GM23338 (cell line): ENCODE measurements around the gene NRL. TPM values are rescaled to one million over a fixed set of nuclear protein-coding genes. Genes with fewer than 3 reads are reported as not detected.
A peak's percentile ranks its signal among the peaks of the same experiment; 100 is the strongest.

Source experiments
- ATAC-seq: fragments of 200-7000 bp; cut with Tn5 transposase; 3 replicates; pipeline ENCODE4 v1.9.1; 2020
- DNase-seq: peaks from one replicate; pipeline ENCODE4 v3.0.0-alpha.2; 2015; ENCODE audit warnings: low spot score
- H2AFZ ChIP-seq: fragments of 200-600 bp; sonication (generic); 2 replicates; pipeline ENCODE4 v1.8.0; 2016; ENCODE audit warnings: antibody characterized with exemption, mild to moderate bottlenecking, moderate library complexity
- H3F3A ChIP-seq: fragments of 200-600 bp; sonication (generic); replicated peaks from 2 replicates; pipeline ENCODE4 v1.8.0; 2017; ENCODE audit warnings: antibody characterized with exemption, mixed run types, low read depth
- H3K27ac ChIP-seq: fragments of 200-600 bp; sonication (generic); 2 replicates; pipeline ENCODE4 v1.6.1; 2016; ENCODE audit warnings: low read depth
- H3K27me3 ChIP-seq: fragments of 200-600 bp; sonication (generic); 2 replicates; pipeline ENCODE4 v1.8.0; 2016; ENCODE audit warnings: mild to moderate bottlenecking, mixed run types, moderate library complexity; ENCODE audit not compliant: insufficient read depth
- H3K36me3 ChIP-seq: fragments of 200-600 bp; sonication (generic); 2 replicates; pipeline ENCODE4 v1.8.0; 2016; ENCODE audit warnings: mild to moderate bottlenecking; ENCODE audit not compliant: insufficient read depth
- H3K4me1 ChIP-seq: fragments of 200-600 bp; sonication (generic); 2 replicates; pipeline ENCODE4 v1.8.0; 2016; ENCODE audit warnings: mild to moderate bottlenecking, moderate library complexity; ENCODE audit not compliant: insufficient read depth
- H3K4me2 ChIP-seq: fragments of 200-600 bp; sonication (generic); 2 replicates; pipeline ENCODE4 v1.7.1; 2017; ENCODE audit warnings: mixed run types
- H3K4me3 ChIP-seq: fragments of 200-600 bp; sonication (generic); 2 replicates; pipeline ENCODE4 v1.6.1; 2016; ENCODE audit warnings: mixed run types
- H3K79me2 ChIP-seq: fragments of 200-600 bp; sonication (generic); replicated peaks from 2 replicates; pipeline ENCODE4 v1.8.0; 2017; ENCODE audit warnings: mild to moderate bottlenecking; ENCODE audit not compliant: insufficient read depth
- H3K9me2 ChIP-seq: fragments of 200-600 bp; sonication (generic); 2 replicates; pipeline ENCODE4 v1.8.0; 2017; ENCODE audit not compliant: insufficient read depth
- H4K20me1 ChIP-seq: fragments of 200-600 bp; sonication (generic); replicated peaks from 2 replicates; pipeline ENCODE4 v1.8.0; 2017; ENCODE audit warnings: mild to moderate bottlenecking; ENCODE audit not compliant: insufficient read depth
- H3K27ac Mint-ChIP-seq: 2 replicates; pipeline ENCODE4 v1.8.0; 2020; ENCODE audit warnings: inconsistent platforms, mild to moderate bottlenecking, moderate library complexity, mixed read lengths
- H3K27me3 Mint-ChIP-seq: 3 replicates; pipeline ENCODE4 v1.8.0; 2022; ENCODE audit warnings: low read depth, mild to moderate bottlenecking, moderate library complexity, mixed read lengths, inconsistent platforms; ENCODE audit not compliant: insufficient read depth, poor library complexity
- H3K36me3 Mint-ChIP-seq: 3 replicates; pipeline ENCODE4 v1.8.0; 2021; ENCODE audit warnings: low read depth, mild to moderate bottlenecking, inconsistent platforms, moderate library complexity, mixed read lengths
- H3K4me1 Mint-ChIP-seq: 3 replicates; pipeline ENCODE4 v1.8.0; 2020; ENCODE audit warnings: mild to moderate bottlenecking, inconsistent platforms, mixed read lengths
- H3K4me3 Mint-ChIP-seq: 3 replicates; pipeline ENCODE4 v1.8.0; 2021; ENCODE audit warnings: moderate library complexity, mild to moderate bottlenecking, inconsistent platforms, mixed read lengths
- H3K9me3 Mint-ChIP-seq: 3 replicates; pipeline ENCODE4 v1.8.0; 2020; ENCODE audit warnings: moderate library complexity, mild to moderate bottlenecking, inconsistent platforms, mixed read lengths
- CREB1 ChIP-seq: fragments of 250-450 bp; sonication (Bioruptor Pico); IDR thresholded peaks from 2 replicates; pipeline ENCODE4 v1.5.0; 2020; ENCODE audit warnings: low read depth, mild to moderate bottlenecking, moderate library complexity
- EZH2 ChIP-seq: fragments of 200-600 bp; sonication (generic); IDR thresholded peaks from one replicate; pipeline ENCODE4 v1.8.0; 2017; ENCODE audit warnings: antibody characterized with exemption, mild to moderate bottlenecking, low read depth; ENCODE audit not compliant: unreplicated experiment
- EZH2phosphoT487 ChIP-seq: fragments of 200-600 bp; sonication (generic); IDR thresholded peaks from one replicate; pipeline ENCODE4 v1.8.1; 2018; ENCODE audit warnings: antibody characterized with exemption; ENCODE audit not compliant: unreplicated experiment
- JUNB ChIP-seq: IDR thresholded peaks from one replicate; pipeline ENCODE4 v1.6.1; 2016; ENCODE audit warnings: antibody characterized with exemption; ENCODE audit not compliant: unreplicated experiment
- NANOG ChIP-seq: IDR thresholded peaks from 2 replicates; pipeline ENCODE4 v1.6.1; 2016; ENCODE audit warnings: antibody characterized with exemption, borderline replicate concordance
- POLR2AphosphoS5 ChIP-seq: IDR thresholded peaks from 2 replicates; pipeline ENCODE4 v1.6.1; 2016; ENCODE audit warnings: antibody characterized with exemption, low read depth
- ZNF114 ChIP-seq: fragments of 250-450 bp; sonication (Bioruptor Pico); IDR thresholded peaks from 2 replicates; pipeline ENCODE4 v1.5.0; 2020; ENCODE audit warnings: mild to moderate bottlenecking, moderate library complexity
- ZNF331 ChIP-seq: fragments of 250-450 bp; sonication (Bioruptor Pico); IDR thresholded peaks from 2 replicates; pipeline ENCODE4 v1.5.0; 2020; ENCODE audit warnings: low read depth, mild to moderate bottlenecking, moderate library complexity
- polyA plus RNA-seq: library from polyadenylated mRNA; unstranded; fragments of >200 nt; fragmentation: Nextera tagmentation; extraction: Ambion mirVana; gene quantifications from 2 replicates; pipeline ENCODE4 v1.2.1, GENCODE V29; 2016
- total RNA-seq: library from RNA; depleted of rRNA; stranded (reverse); fragments of >200 nt; shearing (Covaris generic); gene quantifications from 2 replicates; pipeline ENCODE4 v1.2.3, GENCODE V29; 2014
- TF ChIP-seq, protein P1 (sequence below): fragments of 250-450 bp; sonication (Bioruptor Pico); IDR thresholded peaks from 2 replicates; pipeline ENCODE4 v1.5.0; 2020; ENCODE audit warnings: mild to moderate bottlenecking, moderate library complexity
- TF ChIP-seq, protein P2 (sequence below): IDR thresholded peaks from 2 replicates; pipeline ENCODE4 v1.6.1; 2016; ENCODE audit warnings: antibody characterized with exemption
- TF ChIP-seq, protein P3 (sequence below), 2 experiments: fragments of 200-600 bp in 1 of 2; sonication (generic) in 1 of 2; conservative IDR thresholded peaks; 2 replicates each; pipeline versions ENCODE4 v1.5.1 to v1.6.1; 2016 to 2017; ENCODE audit warnings: antibody characterized with exemption in 2 of 2, low read depth in 2 of 2, mild to moderate bottlenecking in 2 of 2, moderate library complexity in 1 of 2
- TF ChIP-seq, protein P4 (sequence below): IDR thresholded peaks from one replicate; pipeline ENCODE4 v1.6.1; 2018; ENCODE audit warnings: antibody characterized with exemption; ENCODE audit not compliant: unreplicated experiment

Gene NRL
- total and polyA plus RNA-seq, 2 experiments from 2014 or later: 1.8 to 2.2 TPM

DNA sequence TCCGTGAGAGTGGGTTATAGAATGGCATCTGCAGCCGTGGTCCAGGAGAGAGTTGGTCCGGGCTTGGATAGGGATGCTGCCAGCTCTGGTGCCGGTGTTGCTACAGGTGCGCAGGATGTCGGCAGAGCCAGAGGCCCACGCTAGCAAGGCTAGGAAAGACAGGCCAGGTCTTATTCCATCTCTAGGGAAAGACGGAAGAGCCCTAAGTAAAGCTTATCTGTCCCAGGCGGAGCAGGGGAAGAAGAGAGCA lies 20.8 kb upstream of the NRL start:
- H3K79me2 ChIP-seq: peaks cover 16% of the 10 kb centered on the region
- no peaks in the 10 kb centered on the region for H3K9me2 ChIP-seq
- H3K4me3 ChIP-seq: peak overlapping the region; percentile 96
- no peaks in the 10 kb centered on the region for H3K9me3 Mint-ChIP-seq
- TF ChIP-seq JUNB (no peak), ZNF331 (CRISPR knock-in tag) (no peak), ZNF114 (CRISPR knock-in tag) (no peak), NANOG (no peak), EZH2 (no peak), POLR2AphosphoS5 (no peak), CREB1 (no peak), EZH2phosphoT487 (no peak)
- TF ChIP-seq, protein P1, sequence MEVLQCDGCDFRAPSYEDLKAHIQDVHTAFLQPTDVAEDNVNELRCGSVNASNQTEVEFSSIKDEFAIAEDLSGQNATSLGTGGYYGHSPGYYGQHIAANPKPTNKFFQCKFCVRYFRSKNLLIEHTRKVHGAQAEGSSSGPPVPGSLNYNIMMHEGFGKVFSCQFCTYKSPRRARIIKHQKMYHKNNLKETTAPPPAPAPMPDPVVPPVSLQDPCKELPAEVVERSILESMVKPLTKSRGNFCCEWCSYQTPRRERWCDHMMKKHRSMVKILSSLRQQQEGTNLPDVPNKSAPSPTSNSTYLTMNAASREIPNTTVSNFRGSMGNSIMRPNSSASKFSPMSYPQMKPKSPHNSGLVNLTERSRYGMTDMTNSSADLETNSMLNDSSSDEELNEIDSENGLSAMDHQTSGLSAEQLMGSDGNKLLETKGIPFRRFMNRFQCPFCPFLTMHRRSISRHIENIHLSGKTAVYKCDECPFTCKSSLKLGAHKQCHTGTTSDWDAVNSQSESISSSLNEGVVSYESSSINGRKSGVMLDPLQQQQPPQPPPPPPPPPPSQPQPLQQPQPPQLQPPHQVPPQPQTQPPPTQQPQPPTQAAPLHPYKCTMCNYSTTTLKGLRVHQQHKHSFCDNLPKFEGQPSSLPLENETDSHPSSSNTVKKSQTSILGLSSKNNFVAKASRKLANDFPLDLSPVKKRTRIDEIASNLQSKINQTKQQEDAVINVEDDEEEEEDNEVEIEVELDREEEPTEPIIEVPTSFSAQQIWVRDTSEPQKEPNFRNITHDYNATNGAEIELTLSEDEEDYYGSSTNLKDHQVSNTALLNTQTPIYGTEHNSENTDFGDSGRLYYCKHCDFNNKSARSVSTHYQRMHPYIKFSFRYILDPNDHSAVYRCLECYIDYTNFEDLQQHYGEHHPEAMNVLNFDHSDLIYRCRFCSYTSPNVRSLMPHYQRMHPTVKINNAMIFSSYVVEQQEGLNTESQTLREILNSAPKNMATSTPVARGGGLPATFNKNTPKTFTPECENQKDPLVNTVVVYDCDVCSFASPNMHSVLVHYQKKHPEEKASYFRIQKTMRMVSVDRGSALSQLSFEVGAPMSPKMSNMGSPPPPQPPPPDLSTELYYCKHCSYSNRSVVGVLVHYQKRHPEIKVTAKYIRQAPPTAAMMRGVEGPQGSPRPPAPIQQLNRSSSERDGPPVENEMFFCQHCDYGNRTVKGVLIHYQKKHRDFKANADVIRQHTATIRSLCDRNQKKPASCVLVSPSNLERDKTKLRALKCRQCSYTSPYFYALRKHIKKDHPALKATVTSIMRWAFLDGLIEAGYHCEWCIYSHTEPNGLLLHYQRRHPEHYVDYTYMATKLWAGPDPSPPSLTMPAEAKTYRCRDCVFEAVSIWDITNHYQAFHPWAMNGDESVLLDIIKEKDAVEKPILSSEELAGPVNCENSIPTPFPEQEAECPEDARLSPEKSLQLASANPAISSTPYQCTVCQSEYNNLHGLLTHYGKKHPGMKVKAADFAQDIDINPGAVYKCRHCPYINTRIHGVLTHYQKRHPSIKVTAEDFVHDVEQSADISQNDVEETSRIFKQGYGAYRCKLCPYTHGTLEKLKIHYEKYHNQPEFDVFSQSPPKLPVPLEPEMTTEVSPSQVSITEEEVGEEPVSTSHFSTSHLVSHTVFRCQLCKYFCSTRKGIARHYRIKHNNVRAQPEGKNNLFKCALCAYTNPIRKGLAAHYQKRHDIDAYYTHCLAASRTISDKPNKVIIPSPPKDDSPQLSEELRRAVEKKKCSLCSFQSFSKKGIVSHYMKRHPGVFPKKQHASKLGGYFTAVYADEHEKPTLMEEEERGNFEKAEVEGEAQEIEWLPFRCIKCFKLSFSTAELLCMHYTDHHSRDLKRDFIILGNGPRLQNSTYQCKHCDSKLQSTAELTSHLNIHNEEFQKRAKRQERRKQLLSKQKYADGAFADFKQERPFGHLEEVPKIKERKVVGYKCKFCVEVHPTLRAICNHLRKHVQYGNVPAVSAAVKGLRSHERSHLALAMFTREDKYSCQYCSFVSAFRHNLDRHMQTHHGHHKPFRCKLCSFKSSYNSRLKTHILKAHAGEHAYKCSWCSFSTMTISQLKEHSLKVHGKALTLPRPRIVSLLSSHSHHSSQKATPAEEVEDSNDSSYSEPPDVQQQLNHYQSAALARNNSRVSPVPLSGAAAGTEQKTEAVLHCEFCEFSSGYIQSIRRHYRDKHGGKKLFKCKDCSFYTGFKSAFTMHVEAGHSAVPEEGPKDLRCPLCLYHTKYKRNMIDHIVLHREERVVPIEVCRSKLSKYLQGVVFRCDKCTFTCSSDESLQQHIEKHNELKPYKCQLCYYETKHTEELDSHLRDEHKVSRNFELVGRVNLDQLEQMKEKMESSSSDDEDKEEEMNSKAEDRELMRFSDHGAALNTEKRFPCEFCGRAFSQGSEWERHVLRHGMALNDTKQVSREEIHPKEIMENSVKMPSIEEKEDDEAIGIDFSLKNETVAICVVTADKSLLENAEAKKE: no peak
- TF ChIP-seq, protein P2, sequence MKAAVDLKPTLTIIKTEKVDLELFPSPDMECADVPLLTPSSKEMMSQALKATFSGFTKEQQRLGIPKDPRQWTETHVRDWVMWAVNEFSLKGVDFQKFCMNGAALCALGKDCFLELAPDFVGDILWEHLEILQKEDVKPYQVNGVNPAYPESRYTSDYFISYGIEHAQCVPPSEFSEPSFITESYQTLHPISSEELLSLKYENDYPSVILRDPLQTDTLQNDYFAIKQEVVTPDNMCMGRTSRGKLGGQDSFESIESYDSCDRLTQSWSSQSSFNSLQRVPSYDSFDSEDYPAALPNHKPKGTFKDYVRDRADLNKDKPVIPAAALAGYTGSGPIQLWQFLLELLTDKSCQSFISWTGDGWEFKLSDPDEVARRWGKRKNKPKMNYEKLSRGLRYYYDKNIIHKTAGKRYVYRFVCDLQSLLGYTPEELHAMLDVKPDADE: no peak
- TF ChIP-seq, protein P3, sequence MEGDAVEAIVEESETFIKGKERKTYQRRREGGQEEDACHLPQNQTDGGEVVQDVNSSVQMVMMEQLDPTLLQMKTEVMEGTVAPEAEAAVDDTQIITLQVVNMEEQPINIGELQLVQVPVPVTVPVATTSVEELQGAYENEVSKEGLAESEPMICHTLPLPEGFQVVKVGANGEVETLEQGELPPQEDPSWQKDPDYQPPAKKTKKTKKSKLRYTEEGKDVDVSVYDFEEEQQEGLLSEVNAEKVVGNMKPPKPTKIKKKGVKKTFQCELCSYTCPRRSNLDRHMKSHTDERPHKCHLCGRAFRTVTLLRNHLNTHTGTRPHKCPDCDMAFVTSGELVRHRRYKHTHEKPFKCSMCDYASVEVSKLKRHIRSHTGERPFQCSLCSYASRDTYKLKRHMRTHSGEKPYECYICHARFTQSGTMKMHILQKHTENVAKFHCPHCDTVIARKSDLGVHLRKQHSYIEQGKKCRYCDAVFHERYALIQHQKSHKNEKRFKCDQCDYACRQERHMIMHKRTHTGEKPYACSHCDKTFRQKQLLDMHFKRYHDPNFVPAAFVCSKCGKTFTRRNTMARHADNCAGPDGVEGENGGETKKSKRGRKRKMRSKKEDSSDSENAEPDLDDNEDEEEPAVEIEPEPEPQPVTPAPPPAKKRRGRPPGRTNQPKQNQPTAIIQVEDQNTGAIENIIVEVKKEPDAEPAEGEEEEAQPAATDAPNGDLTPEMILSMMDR (conservative IDR thresholded peaks at IDR 0.05; ENCODE audit: low read depth in 2 of 2): no peak
- TF ChIP-seq, protein P4, sequence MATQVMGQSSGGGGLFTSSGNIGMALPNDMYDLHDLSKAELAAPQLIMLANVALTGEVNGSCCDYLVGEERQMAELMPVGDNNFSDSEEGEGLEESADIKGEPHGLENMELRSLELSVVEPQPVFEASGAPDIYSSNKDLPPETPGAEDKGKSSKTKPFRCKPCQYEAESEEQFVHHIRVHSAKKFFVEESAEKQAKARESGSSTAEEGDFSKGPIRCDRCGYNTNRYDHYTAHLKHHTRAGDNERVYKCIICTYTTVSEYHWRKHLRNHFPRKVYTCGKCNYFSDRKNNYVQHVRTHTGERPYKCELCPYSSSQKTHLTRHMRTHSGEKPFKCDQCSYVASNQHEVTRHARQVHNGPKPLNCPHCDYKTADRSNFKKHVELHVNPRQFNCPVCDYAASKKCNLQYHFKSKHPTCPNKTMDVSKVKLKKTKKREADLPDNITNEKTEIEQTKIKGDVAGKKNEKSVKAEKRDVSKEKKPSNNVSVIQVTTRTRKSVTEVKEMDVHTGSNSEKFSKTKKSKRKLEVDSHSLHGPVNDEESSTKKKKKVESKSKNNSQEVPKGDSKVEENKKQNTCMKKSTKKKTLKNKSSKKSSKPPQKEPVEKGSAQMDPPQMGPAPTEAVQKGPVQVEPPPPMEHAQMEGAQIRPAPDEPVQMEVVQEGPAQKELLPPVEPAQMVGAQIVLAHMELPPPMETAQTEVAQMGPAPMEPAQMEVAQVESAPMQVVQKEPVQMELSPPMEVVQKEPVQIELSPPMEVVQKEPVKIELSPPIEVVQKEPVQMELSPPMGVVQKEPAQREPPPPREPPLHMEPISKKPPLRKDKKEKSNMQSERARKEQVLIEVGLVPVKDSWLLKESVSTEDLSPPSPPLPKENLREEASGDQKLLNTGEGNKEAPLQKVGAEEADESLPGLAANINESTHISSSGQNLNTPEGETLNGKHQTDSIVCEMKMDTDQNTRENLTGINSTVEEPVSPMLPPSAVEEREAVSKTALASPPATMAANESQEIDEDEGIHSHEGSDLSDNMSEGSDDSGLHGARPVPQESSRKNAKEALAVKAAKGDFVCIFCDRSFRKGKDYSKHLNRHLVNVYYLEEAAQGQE: no peak
- peaks cover 9% of the 10 kb centered on the region for H4K20me1 ChIP-seq
- H3K4me1 ChIP-seq: peaks cover 22% of the 10 kb centered on the region
- peak overlapping the region; percentile 84; the same call in 1 of the 2 replicates for H3K27ac ChIP-seq
- H3K4me2 ChIP-seq: peak overlapping the region; percentile 87
- H3K36me3 Mint-ChIP-seq: peaks cover 33% of the 10 kb centered on the region
- H3K27me3 ChIP-seq: no peaks in the 10 kb centered on the region
- peaks cover 14% of the 10 kb centered on the region; the same call in 1 of the 2 replicates for H3K36me3 ChIP-seq
- DNase-seq (no peak), ATAC-seq (no peak)
- H3F3A ChIP-seq: peaks cover 29% of the 10 kb centered on the region
- peak overlapping the region; percentile 79 for H3K4me3 Mint-ChIP-seq
- H2AFZ ChIP-seq: peak overlapping the region; percentile 97
- peaks cover 21% of the 10 kb centered on the region for H3K27me3 Mint-ChIP-seq
- peaks cover 46% of the 10 kb centered on the region for H3K4me1 Mint-ChIP-seq
- H3K27ac Mint-ChIP-seq: peak overlapping the region; percentile 10; the same call in 1 of the 2 replicates
